SK-N-MC (cell line): ENCODE data around the gene GPC6.

Source experiments
- FOXP2 ChIP-seq: optimal IDR thresholded peaks from 2 replicates; pipeline ENCODE3; 2011; ENCODE audit warnings: mild to moderate bottlenecking, moderate library complexity; ENCODE audit not compliant: insufficient read depth; ENCODE audit errors: extremely low read length, control extremely low read depth
- POLR2AphosphoS5 ChIP-seq: IDR thresholded peaks from 2 replicates; pipeline ENCODE4 v1.6.1; 2012; ENCODE audit warnings: mild to moderate bottlenecking, low read depth, low read length, borderline replicate concordance

DNA sequence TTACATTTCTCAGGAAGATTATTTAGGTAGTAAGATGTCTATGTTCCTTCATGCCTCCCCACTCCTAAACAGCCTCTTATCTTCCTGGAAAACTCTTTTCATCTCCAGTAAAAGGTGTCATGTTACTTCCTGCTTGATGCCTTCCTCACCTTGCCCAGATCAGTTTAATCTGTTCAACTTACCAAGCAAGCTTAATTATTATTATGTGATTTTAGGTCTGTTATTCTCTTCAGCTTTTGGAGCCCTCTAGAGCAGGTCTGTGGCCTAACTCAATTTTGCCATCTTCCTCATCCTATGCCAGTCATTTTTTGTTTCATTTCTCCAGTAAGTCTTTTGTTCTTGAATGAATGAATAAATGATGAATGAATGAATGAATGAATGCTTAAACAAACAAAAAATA lies 724.5 kb downstream of the GPC6 start:
- TF ChIP-seq POLR2AphosphoS5: no peak
- TF ChIP-seq FOXP2: no peak
